Measurements from ENCODE around the gene ELF4.

ELF4 gene

GRCh38 chrX:130081421-130082045 lies 28.8 kb downstream of the ELF4 start:
- no peaks in the 10 kb centered on the region for H3K9me3 ChIP-seq (ENCODE audit: control insufficient read depth, insufficient read depth, low read length)
- H3K4me3 ChIP-seq (ENCODE audit: low read length) = no peak overlapping the region
- no peak overlapping the region for H3K4me2 ChIP-seq (ENCODE audit: low read length)
- peaks cover 22% of the 10 kb centered on the region for H3K36me3 ChIP-seq (ENCODE audit: control insufficient read depth, low read length)
- no peaks in the 10 kb centered on the region for H4K20me1 ChIP-seq (ENCODE audit: control insufficient read depth, insufficient read depth, low read depth, low read length)
- H3K27me3 ChIP-seq (ENCODE audit: control insufficient read depth, low read length) = no peaks in the 10 kb centered on the region
- H3K27ac ChIP-seq (ENCODE audit: low read depth, low read length) = peak overlapping the region; percentile 97
- peaks cover 53% of the 10 kb centered on the region for H3K4me1 ChIP-seq (ENCODE audit: control insufficient read depth, low read length)
- TF ChIP-seq CTCF (IDR thresholded peaks at IDR 0.05; ENCODE audit: low read depth, low read length, poor library complexity, severe bottlenecking) (no peak), EZH2phosphoT487 (IDR thresholded peaks at IDR 0.05; ENCODE audit: borderline replicate concordance, low read length) (no peak)
- H3K9me2 ChIP-seq (replicated peaks; ENCODE audit: control insufficient read depth, low read length) = no peaks in the 10 kb centered on the region
- peaks cover 43% of the 10 kb centered on the region for H3K79me2 ChIP-seq (ENCODE audit: control insufficient read depth, low read length)
- H3F3A ChIP-seq (ENCODE audit: control insufficient read depth, insufficient read depth) = peaks cover 16% of the 10 kb centered on the region

GRCh38 chrX:130080791-130081367 lies 29.4 kb downstream of the ELF4 start:
- Histone ChIP-seq H3K27ac (ENCODE audit: low read depth, low read length) (peak overlapping the region; percentile 97; the same call in 1 of the 2 replicates), H3K27me3 (ENCODE audit: control insufficient read depth, low read length) (no peaks in the 10 kb centered on the region), H3K4me1 (ENCODE audit: control insufficient read depth, low read length) (peaks cover 46% of the 10 kb centered on the region), H3K9me3 (ENCODE audit: control insufficient read depth, insufficient read depth, low read length) (no peaks in the 10 kb centered on the region), H3K36me3 (ENCODE audit: control insufficient read depth, low read length) (peaks cover 16% of the 10 kb centered on the region), H4K20me1 (ENCODE audit: control insufficient read depth, insufficient read depth, low read depth, low read length) (no peaks in the 10 kb centered on the region), H3K4me2 (ENCODE audit: low read length) (no peak overlapping the region), H3K9me2 (replicated peaks; ENCODE audit: control insufficient read depth, low read length) (no peaks in the 10 kb centered on the region), H3K79me2 (ENCODE audit: control insufficient read depth, low read length) (peaks cover 37% of the 10 kb centered on the region), H3F3A (ENCODE audit: control insufficient read depth, insufficient read depth) (peaks cover 16% of the 10 kb centered on the region), H3K4me3 (ENCODE audit: low read length) (no peak overlapping the region)
- TF ChIP-seq CTCF (IDR thresholded peaks at IDR 0.05; ENCODE audit: low read depth, low read length, poor library complexity, severe bottlenecking) = no peak

DNA sequence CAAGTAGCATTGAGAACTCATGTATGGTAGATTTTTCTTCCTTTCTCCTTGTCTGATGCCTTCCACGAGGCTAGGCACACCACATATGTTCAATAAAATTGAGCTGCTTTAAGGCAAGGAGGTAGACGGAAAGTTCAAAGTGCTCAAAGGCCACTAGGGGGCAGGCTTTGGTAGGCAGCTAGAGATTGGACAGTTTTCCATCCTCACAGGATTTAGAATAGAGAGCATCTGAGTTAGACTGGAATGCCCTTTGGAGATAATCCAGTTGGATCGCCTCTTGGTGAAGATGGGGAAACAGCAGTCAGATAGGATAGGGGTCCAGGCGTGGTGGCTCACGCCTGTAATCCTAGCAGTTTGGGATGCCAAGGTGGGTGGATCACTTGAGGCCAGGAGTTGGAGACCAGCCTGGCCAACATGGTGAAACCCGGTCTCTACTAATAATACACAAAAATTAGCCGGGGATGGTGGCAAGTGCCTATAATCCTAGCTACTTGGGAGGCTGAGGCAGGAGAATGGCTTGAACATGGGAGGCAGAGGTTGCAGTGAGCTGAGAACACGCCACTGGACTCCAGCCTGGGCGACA lies 30.4 kb downstream of the ELF4 start:
- no peaks in the 10 kb centered on the region for H3K9me2 ChIP-seq (replicated peaks; ENCODE audit: control insufficient read depth, low read length)
- H3K79me2 ChIP-seq (ENCODE audit: control insufficient read depth, low read length) = peaks cover 30% of the 10 kb centered on the region
- H3K4me3 ChIP-seq (ENCODE audit: low read length) = no peak overlapping the region
- H3F3A ChIP-seq (ENCODE audit: control insufficient read depth, insufficient read depth) = peaks cover 7% of the 10 kb centered on the region
- TF ChIP-seq CTCF (IDR thresholded peaks at IDR 0.05; ENCODE audit: low read depth, low read length, poor library complexity, severe bottlenecking) (peak; percentile 64), EZH2phosphoT487 (IDR thresholded peaks at IDR 0.05; ENCODE audit: borderline replicate concordance, low read length) (no peak)
- no peak overlapping the region for H3K27ac ChIP-seq (ENCODE audit: low read depth, low read length)
- H3K4me1 ChIP-seq (ENCODE audit: control insufficient read depth, low read length) = peaks cover 36% of the 10 kb centered on the region
- H4K20me1 ChIP-seq (ENCODE audit: control insufficient read depth, insufficient read depth, low read depth, low read length) = no peaks in the 10 kb centered on the region
- H3K27me3 ChIP-seq (ENCODE audit: control insufficient read depth, low read length) = no peaks in the 10 kb centered on the region
- H3K36me3 ChIP-seq (ENCODE audit: control insufficient read depth, low read length) = peaks cover 14% of the 10 kb centered on the region
- no peak overlapping the region for H3K4me2 ChIP-seq (ENCODE audit: low read length)
- no peaks in the 10 kb centered on the region for H3K9me3 ChIP-seq (ENCODE audit: control insufficient read depth, insufficient read depth, low read length)

Measured in DOHH2 (cell line).